HepG2 (cell line): Measurements from ENCODE around the gene CAMK2A. TPM values are rescaled to one million over a fixed set of nuclear protein-coding genes. Genes with fewer than 3 reads are reported as not detected.

Source experiments
- ATAC-seq: fragments of 200-7000 bp; cut with Tn5 transposase; 3 replicates; pipeline ENCODE4 v1.9.1; 2020; ENCODE audit warnings: mild to moderate bottlenecking, moderate library complexity
- BruUV-seq: library from RNA; stranded (reverse); fragments of 400-500 nt; replicated peaks from 2 replicates; lab custom pipeline; 2021; lab: Mats Ljungman, UMichigan
- CTCF ChIA-PET: fragments of 300-600 bp; formaldehyde crosslinking; extraction: SDS; loops from one replicate; lab custom pipeline; 2021; ENCODE audit warnings: low total read pairs, inconsistent platforms, low intra/inter-chr PET ratio; lab: Yijun Ruan, JAX
- POLR2A ChIA-PET: fragments of 350-600 bp; sonication (Branson Sonifier 250); formaldehyde crosslinking; loops from one replicate; lab custom pipeline; 2020; ENCODE audit warnings: antibody characterized with exemption, inconsistent platforms; lab: Yijun Ruan, JAX
- DNase-seq: peaks from one replicate; pipeline ENCODE4 v3.0.0-alpha.2; 2015; ENCODE audit warnings: low spot score
- FAIRE-seq: peaks from 3 replicates; lab custom pipeline; 2011; peaks lifted over from hg19 to GRCh38; lab: Jason Lieb, UNC
- H2AFZ ChIP-seq: one replicate; pipeline ENCODE4 v1.6.1; 2011; ENCODE audit warnings: low read length, inconsistent platforms
- H3K27ac ChIP-seq: fragments of 300-600 bp; 3 replicates; pipeline ENCODE4 v1.8.0; 2011; ENCODE audit warnings: mixed run types, mild to moderate bottlenecking, mixed read lengths, low read length, inconsistent platforms; ENCODE audit not compliant: insufficient read depth; ENCODE audit errors: extremely low read length
- H3K27me3 ChIP-seq, 2 experiments: fragments of 200-600 bp in 1 of 2; 2 replicates in 1 of 2; 3 replicates in 1 of 2; pipeline versions ENCODE4 v1.6.0 to v1.8.0; 2011; ENCODE audit warnings: low read length in 2 of 2, mild to moderate bottlenecking in 2 of 2, moderate library complexity in 2 of 2, inconsistent platforms in 1 of 2; ENCODE audit not compliant: insufficient read depth in 2 of 2, control insufficient read depth in 1 of 2
- H3K36me3 ChIP-seq, 2 experiments: fragments of 200-600 bp in 1 of 2; replicated peaks in 1 of 2; 2 replicates in 1 of 2; 3 replicates in 1 of 2; pipeline versions ENCODE4 v1.5.1 to v1.8.0; 2011; ENCODE audit warnings: low read length in 2 of 2, inconsistent platforms in 1 of 2; ENCODE audit not compliant: insufficient read depth in 2 of 2, control insufficient read depth in 1 of 2
- H3K4me1 ChIP-seq: 2 replicates; pipeline ENCODE4 v1.5.1; 2012; ENCODE audit warnings: low read length, inconsistent platforms; ENCODE audit not compliant: insufficient read depth
- H3K4me2 ChIP-seq: 2 replicates; pipeline ENCODE4 v1.6.0; 2011; ENCODE audit warnings: low read depth, low read length, inconsistent platforms
- H3K4me3 ChIP-seq, 3 experiments: fragments of 200-600 bp in 1 of 3; sonication (generic), shearing (Covaris generic) in 1 of 3; replicated peaks in 1 of 3; 2 replicates each; pipeline ENCODE4 v1.5.1; 2011 to 2016; ENCODE audit warnings: low read length in 3 of 3, inconsistent platforms in 2 of 3, low read depth in 2 of 3, mild to moderate bottlenecking in 2 of 3, control low read depth in 1 of 3, mixed read lengths in 1 of 3; ENCODE audit not compliant: insufficient read depth in 1 of 3
- H3K79me2 ChIP-seq: one replicate; pipeline ENCODE4 v1.6.1; 2011; ENCODE audit warnings: low read length, inconsistent platforms; ENCODE audit not compliant: insufficient read depth
- H3K9ac ChIP-seq: 2 replicates; pipeline ENCODE4 v1.6.0; 2011; ENCODE audit warnings: mild to moderate bottlenecking, low read depth, low read length, inconsistent platforms; ENCODE audit not compliant: insufficient read depth
- H3K9me3 ChIP-seq: 2 replicates; pipeline ENCODE4 v1.5.1; 2012; ENCODE audit warnings: mild to moderate bottlenecking, low read length
- H4K20me1 ChIP-seq: 2 replicates; pipeline ENCODE4 v1.6.0; 2011; ENCODE audit warnings: inconsistent platforms, mild to moderate bottlenecking, low read length, moderate library complexity; ENCODE audit not compliant: insufficient read depth
- FOXK2 ChIP-seq: fragments of 450-650 bp; IDR thresholded peaks from 2 replicates; pipeline ENCODE4 v1.6.1; 2016
- IRF2 ChIP-seq: IDR thresholded peaks from 2 replicates; pipeline ENCODE4 v1.6.1; 2018; ENCODE audit warnings: missing genetic modification reagents, missing compliant biosample characterization
- MAZ ChIP-seq, 2 experiments: sonication (generic) in 1 of 2; formaldehyde crosslinking in 1 of 2; IDR thresholded peaks; 2 replicates each; pipeline versions ENCODE4 v1.5.0 to v1.6.1; 2012 to 2020; ENCODE audit warnings: low read depth in 2 of 2, mild to moderate bottlenecking in 2 of 2, borderline replicate concordance in 1 of 2, improper control_type of control experiment in 1 of 2, low read length in 1 of 2, missing genetic modification reagents in 1 of 2, moderate library complexity in 1 of 2
- PAF1 ChIP-seq: IDR thresholded peaks from 2 replicates; pipeline ENCODE4 v1.6.1; 2016; ENCODE audit warnings: missing genetic modification reagents, missing compliant biosample characterization
- PAXIP1 ChIP-seq: sonication (generic); formaldehyde crosslinking; conservative IDR thresholded peaks from 2 replicates; pipeline ENCODE4 v1.4.0; 2020; ENCODE audit warnings: mild to moderate bottlenecking, missing genetic modification reagents, moderate library complexity
- PBX3 ChIP-seq: sonication (generic); formaldehyde crosslinking; IDR thresholded peaks from 2 replicates; pipeline ENCODE4 v1.8.1; 2023; ENCODE audit warnings: missing genetic modification reagents, inconsistent platforms, borderline replicate concordance
- SNAPC4 ChIP-seq: sonication (generic); formaldehyde crosslinking; IDR thresholded peaks from 2 replicates; pipeline ENCODE4 v1.4.0; 2020; ENCODE audit warnings: mild to moderate bottlenecking, missing genetic modification reagents
- TAF1 ChIP-seq: sonication (generic); formaldehyde crosslinking; IDR thresholded peaks from 2 replicates; pipeline ENCODE4 v1.4.0; 2020; ENCODE audit warnings: missing genetic modification reagents
- ZBTB20 ChIP-seq: sonication (generic); formaldehyde crosslinking; IDR thresholded peaks from 2 replicates; pipeline ENCODE4 v1.8.1; 2023; ENCODE audit warnings: missing genetic modification reagents, low read depth, mild to moderate bottlenecking, borderline replicate concordance
- ZSCAN5A ChIP-seq: sonication (generic); formaldehyde crosslinking; IDR thresholded peaks from 2 replicates; pipeline ENCODE4 v1.8.0; 2022; ENCODE audit warnings: mild to moderate bottlenecking, missing genetic modification reagents, borderline replicate concordance
- WGBS: methylation state at CpG from one replicate; pipeline ENCODE4 v1.1.6; 2017; ENCODE audit warnings: low lambda C conversion rate; 5-methylcytosine and 5-hydroxymethylcytosine counted together
- in situ Hi-C: cut with HindIII; loops from 2 replicates; pipeline ENCODE4 v1.10.0; 2017; ENCODE audit warnings: low pct_unique_long_range_greater_than_20kb; ENCODE audit not compliant: extremely low pct_ligation_motif_present
- intact Hi-C: fragments of 100-400 bp; cut with micrococcal nuclease; formaldehyde crosslinking; loops from one replicate; pipeline ENCODE4 v1.10.0; 2022; ENCODE audit not compliant: unreplicated experiment
- polyA plus RNA-seq, 8 experiments: library from polyadenylated mRNA; depleted of rRNA in 3 of 8; stranded (reverse) in 7 of 8; unstranded in 1 of 8; fragments of >200 nt; fragmentation: Illumina TruSeq in 4 of 8; extraction: Trizol in 4 of 8; gene quantifications; 2 replicates each; pipeline versions ENCODE4 v1.2.1 to v1.2.3, GENCODE V29; 2011 to 2016; ENCODE audit warnings: low read depth in 4 of 8, missing spikeins in 1 of 8, mixed read lengths in 1 of 8; ENCODE audit not compliant: insufficient read depth in 1 of 8
- total RNA-seq, 5 experiments: library from RNA; depleted of rRNA; stranded (reverse); fragments of >200 nt; fragmentation: Illumina TruSeq; extraction: Trizol; gene quantifications; 2 replicates each; pipeline ENCODE4 v1.2.3, GENCODE V29; 2016; ENCODE audit warnings: low read depth in 1 of 5

Gene CAMK2A
- total and polyA plus RNA-seq, 2 of the 13 experiments (the other 11 are each of a cell fraction or from before 2014, with no cell fraction given), result 0.11 TPM; not detected in 1

GRCh38 chr5:150274811-150275210 lies 14.8 kb downstream of the CAMK2A start:
- peaks cover 18% of the 10 kb centered on the region for H3K4me1 ChIP-seq
- in situ Hi-C loops, result loop anchor here (5.0 kb wide), 1 partner anchor 162 kb away; no protein-coding TSS in a partner anchor
- CTCF ChIA-PET, result no interaction called here
- H3K9me3 ChIP-seq, result no peaks in the 10 kb centered on the region
- H3K9ac ChIP-seq, result no peak overlapping the region
- H4K20me1 ChIP-seq, result no peaks in the 10 kb centered on the region
- no peak overlapping the region for H3K4me3 ChIP-seq
- 58% methylated on average over 2 of the region's 4 CpGs for WGBS
- DNase-seq (no peak), FAIRE-seq (no peak), ATAC-seq (no peak)
- H3K79me2 ChIP-seq, result no peaks in the 10 kb centered on the region
- H3K27me3 ChIP-seq, result peaks cover 2 to 39% of the 10 kb centered on the region in 2 experiments; a peak in 4 of 5 replicates
- intact Hi-C loops, result loop anchor here (5.0 kb wide), 1 partner anchor 162 kb away; no protein-coding TSS in a partner anchor
- H2AFZ ChIP-seq, result no peak overlapping the region
- no TSS peak for BruUV-seq
- POLR2A ChIA-PET, result interaction anchor here (1.3 kb wide), 1 partner anchor 175 kb away, joined by 4 read pairs; the partner anchor contains the start of gene RPS14
- H3K4me2 ChIP-seq, result no peak overlapping the region
- no peak overlapping the region for H3K27ac ChIP-seq
- H3K36me3 ChIP-seq, result no peaks in the 10 kb centered on the region
- TF ChIP-seq SNAPC4 (CRISPR knock-in tag), result no peak
- TF ChIP-seq ZBTB20 (CRISPR knock-in tag), result no peak
- no peak for TF ChIP-seq TAF1 (CRISPR knock-in tag)
- TF ChIP-seq IRF2 (CRISPR knock-in tag), result no peak
- TF ChIP-seq ZSCAN5A, result no peak
- TF ChIP-seq PBX3 (CRISPR knock-in tag), result no peak
- TF ChIP-seq PAXIP1 (CRISPR knock-in tag), result no peak
- TF ChIP-seq FOXK2, result no peak
- TF ChIP-seq PAF1 (CRISPR knock-in tag), result no peak
- no peak for TF ChIP-seq MAZ (IDR thresholded peaks at IDR 0.05; ENCODE audit: borderline replicate concordance, low read depth, low read length)
- TF ChIP-seq MAZ (CRISPR knock-in tag; IDR thresholded peaks at IDR 0.05; ENCODE audit: low read depth), result no peak
